ENCODE data around the gene STT3A.

Gene STT3A

GRCh38 chr11:125638315-125638714 is 45.7 kb downstream of the STT3A start:
- intact Hi-C loops (cut with DNase I) = no loop called here

GRCh38 chr11:125645871-125646270 is 53.2 kb downstream of the STT3A start:
- DNase-seq = no peak
- intact Hi-C loops (cut with DNase I) = no loop called here

More at GRCh38 chr11:125638315-125638714, 45.7 kb downstream of the STT3A start:
- no peak for DNase-seq

DNA sequence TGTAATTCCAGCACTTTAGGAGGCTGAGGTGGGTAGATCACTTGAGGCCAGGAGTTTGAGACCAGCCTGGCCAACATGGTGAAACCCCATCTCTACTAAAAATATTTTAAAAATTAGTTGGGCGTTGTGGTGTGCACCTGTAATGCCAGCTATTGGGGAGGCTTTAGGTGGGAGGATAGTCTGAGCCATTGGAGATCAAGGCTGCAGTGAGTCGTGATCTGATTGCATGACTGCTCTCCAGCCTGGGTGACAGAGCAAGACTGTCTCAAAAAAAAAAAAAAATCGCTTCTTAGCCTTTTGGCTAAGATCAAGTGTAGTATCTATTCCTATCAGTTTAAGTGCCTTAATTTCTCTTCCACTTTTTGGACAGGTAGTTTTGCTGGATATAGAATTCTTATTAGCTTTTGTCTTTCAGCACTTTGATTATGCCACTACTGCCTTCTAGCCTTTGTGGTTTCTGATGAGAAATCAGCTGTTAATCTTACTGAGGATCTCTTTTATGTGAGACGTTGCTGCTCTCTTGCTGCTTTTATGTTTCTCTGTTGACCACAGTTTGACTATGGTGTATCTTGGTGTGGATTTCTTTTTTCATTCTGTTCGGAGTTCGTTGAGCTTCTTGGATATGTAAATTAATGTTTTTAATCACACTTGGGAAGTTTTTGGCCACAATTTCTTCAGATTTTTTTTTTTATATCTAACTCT is 57.0 kb downstream of the STT3A start:
- intact Hi-C loops (cut with DNase I) = no loop called here
- no peak for DNase-seq

GRCh38 chr11:125662689-125663088 is 70.0 kb downstream of the STT3A start:
- no peak for DNase-seq
- intact Hi-C loops (cut with DNase I) = no loop called here

DNA sequence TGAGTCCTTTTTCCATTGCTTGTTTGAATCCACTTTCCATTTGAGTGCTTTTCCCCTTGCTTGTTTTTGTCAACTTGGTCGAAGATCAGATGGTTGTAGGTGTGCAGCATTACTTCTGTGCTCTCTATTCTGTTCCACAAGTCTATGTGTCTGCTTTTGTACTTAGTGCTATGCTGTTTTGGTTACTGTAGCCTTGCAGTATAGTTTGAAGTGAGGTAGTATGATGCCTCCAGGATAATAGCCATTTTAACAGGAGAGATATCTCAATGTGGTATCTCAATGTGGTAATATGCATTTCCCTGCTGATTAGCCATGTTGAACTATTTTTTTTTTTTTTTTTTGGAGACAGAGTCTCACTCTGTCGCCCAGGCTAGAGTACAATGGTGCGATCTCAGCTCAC is 71.3 kb downstream of the STT3A start:
- no peak for DNase-seq
- intact Hi-C loops (cut with DNase I) = no loop called here

DNA sequence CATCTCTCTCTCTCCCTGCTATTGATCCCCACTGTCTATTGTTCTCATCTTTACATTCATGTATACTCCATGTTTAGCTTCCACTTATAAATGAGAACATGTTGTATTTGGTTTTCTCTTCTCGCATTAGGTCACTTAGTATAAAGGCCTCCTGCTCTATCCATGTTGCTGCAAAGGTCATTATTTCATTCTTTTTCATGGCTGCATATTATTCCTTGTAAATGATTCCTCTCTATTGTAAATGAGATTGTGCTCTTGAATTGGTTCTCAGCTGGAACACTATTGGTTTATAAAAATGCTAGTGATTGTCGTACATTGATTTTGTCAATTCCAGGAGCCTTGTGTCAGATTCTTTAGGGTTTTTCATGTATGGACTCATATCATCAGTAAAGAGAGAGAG is 74.5 kb downstream of the STT3A start:
- intact Hi-C loops (cut with DNase I) = no loop called here
- no peak for DNase-seq

DNA sequence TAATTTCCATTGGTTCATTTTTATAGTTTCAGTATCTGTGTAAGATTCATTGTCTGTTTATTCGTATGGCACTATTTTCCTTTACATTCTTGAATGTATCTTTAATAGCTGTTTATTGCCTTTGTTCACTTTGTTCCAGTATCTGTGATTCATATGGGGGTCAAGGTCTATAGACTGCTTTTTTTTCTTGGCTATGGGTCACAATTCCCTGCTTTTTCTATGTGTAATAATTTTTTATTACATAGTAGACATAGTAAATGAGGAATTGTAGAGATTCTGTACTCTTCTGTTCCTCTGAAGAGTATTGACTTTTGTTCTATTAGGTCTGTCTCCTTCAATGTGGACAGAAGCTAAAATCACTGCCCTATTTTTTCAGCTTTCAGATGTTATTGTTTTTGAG is 77.5 kb downstream of the STT3A start:
- intact Hi-C loops (cut with DNase I) = no loop called here
- no peak for DNase-seq

DNA sequence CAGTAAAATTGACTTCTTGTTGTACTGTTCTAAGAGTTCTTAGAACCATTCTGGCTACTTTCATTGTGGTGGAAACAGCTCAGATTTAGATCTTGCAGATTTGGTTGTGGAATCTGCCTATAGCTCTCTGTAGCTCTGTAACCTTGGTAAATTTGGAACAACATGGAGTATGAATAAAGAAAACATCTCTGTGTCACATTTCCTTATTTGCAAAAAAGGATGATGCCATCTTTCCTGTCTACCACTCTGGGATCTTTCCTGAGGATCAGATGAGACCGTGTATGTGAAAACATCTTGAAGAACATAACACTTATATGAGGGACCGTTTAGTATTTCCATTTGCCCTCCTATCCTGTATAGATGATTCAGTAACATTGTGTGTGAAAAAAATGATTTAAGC is 78.9 kb downstream of the STT3A start:
- no peak for DNase-seq
- intact Hi-C loops (cut with DNase I) = no loop called here

Measured in posterior cingulate gyrus (tissue), 11 donors.